Suprapubic skin (tissue), 4 donors: ENCODE measurements around the gene CMPK1.

Experiments used
- CTCF ChIP-seq, 2 donors: fragments of 200-600 bp in 1 of 2; fragments of 450-650 bp in 1 of 2; sonication (generic) in 1 of 2; IDR thresholded peaks; one replicate each; pipeline ENCODE4 v1.5.1; 2016 to 2019; ENCODE audit warnings: antibody characterized with exemption in 2 of 2, mild to moderate bottlenecking in 1 of 2, moderate library complexity in 1 of 2
- EP300 ChIP-seq: sonication (generic); formaldehyde crosslinking; IDR thresholded peaks from one replicate; pipeline ENCODE4 v1.6.1; 2017; ENCODE audit warnings: antibody characterized with exemption
- POLR2A ChIP-seq, 2 donors: fragments of 450-650 bp; IDR thresholded peaks; one replicate each; pipeline ENCODE4 v1.6.1; 2017; ENCODE audit warnings: antibody characterized with exemption in 2 of 2, mild to moderate bottlenecking in 2 of 2, moderate library complexity in 2 of 2
- POLR2AphosphoS5 ChIP-seq, 3 donors: sonication (generic); formaldehyde crosslinking; IDR thresholded peaks; one replicate each; pipeline ENCODE4 v1.6.1; 2017; ENCODE audit warnings: antibody characterized with exemption in 3 of 3

- TF ChIP-seq CTCF (IDR thresholded peaks at IDR 0.05) (no peak), POLR2A (IDR thresholded peaks at IDR 0.05) (no peak), POLR2AphosphoS5 (IDR thresholded peaks at IDR 0.05) (no peak), EP300 (no peak)
These were observed 82.2 kb downstream of the CMPK1 start, which contains the start of gene FOXE3 for GRCh38 chr1:47415728-47416318.
